D721Med (cell line): ENCODE measurements around the gene CHD2.

ENCODE experiments used
- DNase-seq: peaks from one replicate; pipeline ENCODE4 v3.0.0; 2011; ENCODE audit warnings: low spot score; ENCODE audit not compliant: insufficient read length
- FAIRE-seq: peaks from 2 replicates; lab custom pipeline; 2011; peaks lifted over from hg19 to GRCh38; lab: Jason Lieb, UNC
- CTCF ChIP-seq: IDR thresholded peaks from 2 replicates; pipeline ENCODE4 v1.5.1; 2012; ENCODE audit warnings: mild to moderate bottlenecking, control low read depth; ENCODE audit not compliant: insufficient read depth; ENCODE audit errors: missing control alignments

CHD2 gene

DNA sequence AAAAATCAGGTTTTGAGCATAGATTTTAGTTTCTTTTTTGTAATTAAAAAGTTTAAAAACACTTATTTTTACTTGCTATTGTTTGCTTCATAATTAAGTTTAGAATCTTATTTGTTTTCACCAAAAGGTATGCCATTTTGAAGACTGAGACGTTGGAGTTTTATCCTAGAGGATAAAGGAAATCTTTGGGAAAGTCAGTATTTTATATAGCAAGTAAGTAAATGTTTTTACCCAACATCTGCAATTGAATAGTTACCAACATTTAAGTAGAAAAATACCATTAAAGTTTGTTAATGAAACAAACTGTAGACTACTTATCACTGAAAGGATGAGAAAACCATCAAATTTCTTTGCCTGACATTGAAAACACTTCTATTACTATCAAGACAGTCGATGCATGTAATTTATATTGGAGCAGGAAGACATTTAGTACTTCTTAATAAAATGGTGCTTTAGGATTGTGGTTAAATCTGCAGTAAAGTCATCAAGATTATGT is 14.0 kb upstream of the CHD2 start:
- no peak for DNase-seq
- no peak for TF ChIP-seq CTCF
- no peak for FAIRE-seq

DNA sequence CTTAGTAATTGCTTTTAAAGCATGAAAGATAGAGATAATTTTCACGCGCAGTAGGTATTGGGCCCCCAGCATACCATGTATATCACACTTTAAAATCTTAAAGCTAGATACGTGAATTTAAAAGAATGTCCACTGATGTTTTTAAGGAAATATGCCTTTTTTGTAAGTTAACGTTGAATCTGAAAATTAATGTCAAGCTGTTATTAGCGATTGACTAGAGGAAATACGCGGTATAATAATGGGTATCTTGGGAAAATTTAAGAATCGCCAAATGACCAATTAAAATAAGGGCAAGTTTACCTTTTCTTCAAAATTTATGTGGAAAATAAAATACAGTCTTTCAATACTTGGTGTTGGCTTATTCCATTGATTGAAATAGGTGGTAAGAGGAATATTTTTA is 13.3 kb upstream of the CHD2 start:
- FAIRE-seq (no peak), DNase-seq (no peak)
- TF ChIP-seq CTCF = no peak

- no peak for DNase-seq
- no peak for FAIRE-seq
- TF ChIP-seq CTCF = no peak
Measured at GRCh38 chr15:92887869-92888268, 12.3 kb upstream of the CHD2 start.

- FAIRE-seq = no peak
- no peak for TF ChIP-seq CTCF
- DNase-seq = no peak
Measured at GRCh38 chr15:92889390-92890107, 10.6 kb upstream of the CHD2 start.

GRCh38 chr15:92891533-92892200 is 8.5 kb upstream of the CHD2 start:
- no peak for TF ChIP-seq CTCF
- DNase-seq (no peak), FAIRE-seq (no peak)

GRCh38 chr15:92892201-92892555 is 7.9 kb upstream of the CHD2 start:
- TF ChIP-seq CTCF = no peak
- no peak for DNase-seq
- no peak for FAIRE-seq

GRCh38 chr15:92893200-92893599 is 6.9 kb upstream of the CHD2 start:
- DNase-seq (no peak), FAIRE-seq (no peak)
- TF ChIP-seq CTCF = no peak
